T-helper 1 cell treated with Interleukin-12 subunit alpha and Interleukin-12 subunit beta and Interleukin-4 antibody, amounts not matched to agents 30 μg/mL and 1 μg/mL, for 36 hours (primary cell): ENCODE measurements around the gene MTRF1L.

Experiments
- H3K27ac Mint-ChIP-seq: one replicate; pipeline ENCODE4 v1.8.0; 2021; ENCODE audit warnings: mild to moderate bottlenecking, mixed read lengths
- H3K27me3 Mint-ChIP-seq: one replicate; pipeline ENCODE4 v1.8.0; 2021; ENCODE audit warnings: low read depth, mixed read lengths
- H3K36me3 Mint-ChIP-seq: one replicate; pipeline ENCODE4 v1.8.0; 2021; ENCODE audit warnings: low read depth, mixed read lengths
- H3K4me1 Mint-ChIP-seq: one replicate; pipeline ENCODE4 v1.8.0; 2021; ENCODE audit warnings: low read depth, mixed read lengths
- H3K4me3 Mint-ChIP-seq: one replicate; pipeline ENCODE4 v1.8.0; 2021; ENCODE audit warnings: mild to moderate bottlenecking, moderate library complexity, mixed read lengths
- H3K9me3 Mint-ChIP-seq: one replicate; pipeline ENCODE4 v1.8.0; 2021; ENCODE audit warnings: mixed read lengths

The MTRF1L gene, protein sequence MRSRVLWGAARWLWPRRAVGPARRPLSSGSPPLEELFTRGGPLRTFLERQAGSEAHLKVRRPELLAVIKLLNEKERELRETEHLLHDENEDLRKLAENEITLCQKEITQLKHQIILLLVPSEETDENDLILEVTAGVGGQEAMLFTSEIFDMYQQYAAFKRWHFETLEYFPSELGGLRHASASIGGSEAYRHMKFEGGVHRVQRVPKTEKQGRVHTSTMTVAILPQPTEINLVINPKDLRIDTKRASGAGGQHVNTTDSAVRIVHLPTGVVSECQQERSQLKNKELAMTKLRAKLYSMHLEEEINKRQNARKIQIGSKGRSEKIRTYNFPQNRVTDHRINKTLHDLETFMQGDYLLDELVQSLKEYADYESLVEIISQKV

DNA sequence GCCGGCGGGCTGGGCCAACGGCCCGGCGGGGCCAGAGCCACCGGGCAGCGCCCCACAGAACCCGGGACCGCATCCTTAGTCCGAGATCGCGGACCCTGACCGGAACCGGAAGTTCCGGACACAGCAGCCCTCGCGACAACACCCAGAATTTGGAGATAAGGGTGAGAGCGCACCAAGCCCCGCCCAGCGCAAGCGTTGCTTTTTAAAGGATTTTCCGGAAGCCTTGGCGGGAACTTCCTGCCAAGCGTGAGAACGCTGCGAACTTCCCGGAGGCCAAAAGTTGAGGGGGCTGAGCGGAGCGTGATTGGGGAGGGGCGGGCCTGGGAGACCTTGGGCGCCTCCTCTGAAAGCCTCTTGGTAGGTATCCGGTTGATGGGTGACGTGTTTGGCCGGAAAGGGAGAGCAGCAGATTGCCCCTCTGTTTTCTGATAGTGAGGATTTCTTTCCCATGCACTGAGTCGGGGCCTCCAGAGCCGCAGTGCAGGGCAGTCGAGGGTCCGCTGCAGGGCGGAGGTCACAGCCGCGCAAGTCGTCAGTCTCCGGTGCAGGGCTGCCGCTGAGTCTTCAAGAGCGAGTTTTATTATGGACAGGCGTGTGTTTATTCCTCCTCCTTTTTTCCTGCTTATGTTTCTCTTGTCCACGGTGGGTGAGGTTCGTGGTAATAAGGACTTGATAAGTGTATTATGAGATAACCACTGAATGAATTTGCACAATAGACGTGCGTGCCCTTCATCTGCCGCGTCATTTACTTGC is at the start of gene MTRF1L:
Gene MTRF1L, minus strand, starts transcription at position 97 of the 753 bp plus-strand sequence. Its CDS starts 24 bp downstream, at position 73.
- Mint-ChIP-seq H3K27ac (peak within 1 kb of the TSS; percentile 94), H3K27me3 (peaks cover 25% of the 10 kb centered on the region), H3K9me3 (peaks cover 3% of the 10 kb centered on the region), H3K36me3 (peaks cover 23% of the 10 kb centered on the region), H3K4me1 (peaks cover 34% of the 10 kb centered on the region), H3K4me3 (peak within 1 kb of the TSS; percentile 93)

DNA sequence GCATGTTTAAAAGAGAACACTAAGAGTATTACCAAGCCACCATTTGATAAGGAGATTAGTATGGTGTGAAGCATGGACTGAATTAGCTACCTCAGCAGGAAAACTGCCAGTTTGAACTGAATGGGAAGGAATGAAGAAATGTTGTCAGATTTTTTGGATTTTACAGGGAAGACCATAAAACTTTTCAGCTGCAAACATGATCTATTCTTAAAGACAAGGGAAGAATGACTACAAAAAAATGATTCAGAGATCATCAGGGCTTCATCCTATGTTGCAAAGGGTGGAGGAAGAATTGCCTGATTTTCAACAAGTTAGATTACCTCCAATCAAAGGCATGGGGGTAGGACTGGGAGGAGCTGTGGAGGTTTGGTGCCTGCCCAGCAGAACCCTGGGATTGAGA is 49.3 kb upstream of the MTRF1L start:
- no peaks in the 10 kb centered on the region for H3K9me3 Mint-ChIP-seq
- H3K27ac Mint-ChIP-seq: no peak overlapping the region
- H3K27me3 Mint-ChIP-seq: peaks cover 4% of the 10 kb centered on the region
- no peaks in the 10 kb centered on the region for H3K4me1 Mint-ChIP-seq
- H3K4me3 Mint-ChIP-seq: no peak overlapping the region
- H3K36me3 Mint-ChIP-seq: no peaks in the 10 kb centered on the region

DNA sequence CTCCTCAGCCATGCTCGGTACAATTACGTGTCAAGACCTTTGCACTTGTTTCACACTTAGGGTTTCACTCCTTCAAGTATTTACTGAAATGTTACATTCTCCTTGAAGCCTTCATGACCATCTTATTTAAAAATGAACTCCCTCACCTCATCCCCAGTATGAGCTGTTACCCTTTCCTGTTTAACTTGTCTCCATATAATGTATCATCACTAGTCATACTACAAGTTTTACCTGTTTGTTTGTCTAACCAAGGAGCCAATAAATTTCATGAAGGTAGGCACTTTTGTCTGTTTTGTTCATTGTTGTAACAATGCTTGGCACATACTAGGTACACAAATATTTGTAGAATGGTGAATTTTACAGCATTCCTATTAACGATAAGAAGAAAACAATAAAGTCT is 46.1 kb upstream of the MTRF1L start:
- Mint-ChIP-seq H3K27ac (no peak overlapping the region), H3K36me3 (no peaks in the 10 kb centered on the region), H3K9me3 (no peaks in the 10 kb centered on the region), H3K4me3 (no peak overlapping the region), H3K4me1 (no peaks in the 10 kb centered on the region), H3K27me3 (peaks cover 4% of the 10 kb centered on the region)

DNA sequence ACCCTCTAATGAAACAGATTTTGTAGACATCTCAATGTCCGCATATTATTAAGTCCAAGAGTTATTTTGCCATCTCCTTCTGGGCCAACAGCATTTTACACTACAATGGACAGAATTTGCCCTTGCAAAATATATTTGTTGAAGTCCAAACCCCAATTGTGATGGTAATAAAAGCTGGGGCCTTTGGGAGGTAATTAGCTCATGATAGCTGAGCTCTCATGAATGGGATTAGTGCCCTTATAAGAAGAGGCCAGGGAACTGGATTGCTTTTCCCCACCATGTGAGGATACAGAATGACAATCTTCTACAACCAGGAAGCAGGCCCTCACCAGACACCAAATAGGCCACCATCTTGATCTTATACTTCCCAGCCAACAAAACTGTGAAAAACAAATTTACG is 44.9 kb upstream of the MTRF1L start:
- H3K27me3 Mint-ChIP-seq: peaks cover 4% of the 10 kb centered on the region
- no peak overlapping the region for H3K4me3 Mint-ChIP-seq
- no peaks in the 10 kb centered on the region for H3K36me3 Mint-ChIP-seq
- H3K27ac Mint-ChIP-seq: no peak overlapping the region
- H3K9me3 Mint-ChIP-seq: no peaks in the 10 kb centered on the region
- H3K4me1 Mint-ChIP-seq: no peaks in the 10 kb centered on the region

DNA sequence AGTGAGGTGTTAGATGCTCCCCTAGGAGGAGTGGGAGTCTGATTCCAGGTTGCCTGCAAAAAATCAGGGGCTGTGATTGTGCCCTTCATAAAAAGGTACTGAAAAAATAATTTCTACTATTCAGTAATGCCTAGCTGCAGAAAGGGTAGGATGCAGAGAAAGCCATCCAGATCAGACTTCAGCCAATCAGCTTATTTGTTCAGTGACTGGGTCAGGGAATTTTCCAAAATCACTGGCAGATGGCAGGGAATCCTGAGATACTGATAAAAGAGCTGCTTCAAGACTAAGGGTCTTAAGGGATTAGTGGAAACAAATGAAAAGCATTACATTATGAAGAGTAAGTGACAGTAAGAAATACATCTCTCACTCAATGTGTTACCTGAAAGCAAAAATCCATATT is 42.8 kb upstream of the MTRF1L start:
- Mint-ChIP-seq H3K4me1 (no peaks in the 10 kb centered on the region), H3K4me3 (no peak overlapping the region), H3K9me3 (no peaks in the 10 kb centered on the region), H3K27ac (no peak overlapping the region), H3K27me3 (no peaks in the 10 kb centered on the region), H3K36me3 (no peaks in the 10 kb centered on the region)

DNA sequence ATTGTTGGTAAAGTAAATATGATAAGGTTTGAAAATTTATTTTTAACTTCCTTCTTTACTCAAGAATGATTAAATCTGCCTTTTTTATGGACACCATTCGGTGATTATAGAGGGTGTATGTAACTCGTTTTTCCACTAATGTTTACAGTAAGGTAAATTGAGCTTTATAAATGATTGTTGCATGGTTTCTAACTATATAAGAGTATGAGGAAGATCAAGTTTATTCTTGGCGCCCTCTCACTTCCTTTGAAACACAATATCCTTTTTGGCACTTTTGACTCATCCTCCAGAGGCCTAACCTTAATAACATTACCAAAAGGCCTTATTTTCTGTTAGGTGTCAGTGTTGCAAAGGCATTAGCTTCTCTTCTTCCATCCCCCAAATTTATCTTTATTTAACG is 41.8 kb upstream of the MTRF1L start:
- Mint-ChIP-seq H3K27ac (no peak overlapping the region), H3K4me3 (no peak overlapping the region), H3K36me3 (no peaks in the 10 kb centered on the region), H3K4me1 (no peaks in the 10 kb centered on the region), H3K27me3 (no peaks in the 10 kb centered on the region), H3K9me3 (no peaks in the 10 kb centered on the region)

- H3K27ac Mint-ChIP-seq: no peak overlapping the region
- H3K9me3 Mint-ChIP-seq: no peaks in the 10 kb centered on the region
- H3K27me3 Mint-ChIP-seq: no peaks in the 10 kb centered on the region
- H3K36me3 Mint-ChIP-seq: no peaks in the 10 kb centered on the region
- H3K4me3 Mint-ChIP-seq: no peak overlapping the region
- H3K4me1 Mint-ChIP-seq: no peaks in the 10 kb centered on the region
Measured at GRCh38 chr6:153043719-153044118, 41.2 kb upstream of the MTRF1L start.

- no peaks in the 10 kb centered on the region for H3K4me1 Mint-ChIP-seq
- H3K9me3 Mint-ChIP-seq: no peaks in the 10 kb centered on the region
- H3K36me3 Mint-ChIP-seq: no peaks in the 10 kb centered on the region
- H3K27ac Mint-ChIP-seq: no peak overlapping the region
- no peak overlapping the region for H3K4me3 Mint-ChIP-seq
- H3K27me3 Mint-ChIP-seq: peaks cover 3% of the 10 kb centered on the region
Measured at GRCh38 chr6:153038378-153039057, 36.0 kb upstream of the MTRF1L start.

DNA sequence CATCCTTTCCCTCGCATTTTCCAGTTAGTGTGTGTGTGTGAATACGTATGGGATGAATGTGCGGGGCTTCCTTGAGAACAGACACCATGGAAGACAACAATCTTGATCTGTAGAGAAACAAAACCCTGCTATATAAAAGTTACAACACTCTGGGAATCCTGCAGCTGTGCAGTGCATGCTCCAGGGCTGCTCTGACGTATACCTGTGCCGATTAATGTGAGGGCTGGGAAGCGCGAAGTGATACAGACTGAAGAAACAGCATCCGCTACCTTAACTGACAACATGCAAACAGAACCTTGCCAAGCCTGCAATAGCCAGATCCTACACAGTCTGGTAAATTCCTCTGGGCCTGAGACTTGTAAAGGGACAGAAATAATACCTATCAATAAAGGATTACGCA is 31.6 kb upstream of the MTRF1L start:
- Mint-ChIP-seq H3K4me1 (no peaks in the 10 kb centered on the region), H3K27me3 (peaks cover 15% of the 10 kb centered on the region), H3K4me3 (no peak overlapping the region), H3K36me3 (no peaks in the 10 kb centered on the region), H3K27ac (no peak overlapping the region), H3K9me3 (no peaks in the 10 kb centered on the region)

DNA sequence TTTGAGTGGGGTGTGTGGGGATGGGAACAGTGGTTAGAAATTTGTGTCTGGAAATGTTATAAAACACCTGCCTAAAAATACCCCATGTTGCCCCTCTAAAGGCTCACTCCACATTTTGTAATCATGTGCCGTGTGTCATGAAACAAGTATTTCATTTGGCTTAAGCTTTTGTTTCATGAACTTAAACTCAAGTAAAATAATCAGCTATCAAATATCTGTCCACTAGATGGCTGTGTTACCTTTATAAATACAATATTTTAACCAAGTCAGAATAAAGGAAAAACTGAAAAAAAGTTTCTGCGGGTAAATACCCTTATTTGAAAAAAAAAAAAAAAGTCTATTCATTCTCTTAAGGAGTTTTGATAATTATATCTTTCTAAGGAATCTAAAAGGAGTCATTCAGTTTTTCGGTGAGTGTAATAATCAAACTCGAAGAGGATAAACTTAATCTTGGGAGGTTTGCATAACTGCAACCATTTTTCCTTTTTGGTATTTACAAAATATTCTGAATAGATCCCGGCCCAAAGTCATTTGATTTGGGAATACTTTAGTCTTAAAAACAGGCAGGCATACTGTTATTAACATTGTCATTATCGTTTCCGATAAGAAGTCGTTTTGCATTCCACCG is 29.9 kb upstream of the MTRF1L start:
- no peaks in the 10 kb centered on the region for H3K9me3 Mint-ChIP-seq
- no peak overlapping the region for H3K27ac Mint-ChIP-seq
- no peaks in the 10 kb centered on the region for H3K36me3 Mint-ChIP-seq

DNA sequence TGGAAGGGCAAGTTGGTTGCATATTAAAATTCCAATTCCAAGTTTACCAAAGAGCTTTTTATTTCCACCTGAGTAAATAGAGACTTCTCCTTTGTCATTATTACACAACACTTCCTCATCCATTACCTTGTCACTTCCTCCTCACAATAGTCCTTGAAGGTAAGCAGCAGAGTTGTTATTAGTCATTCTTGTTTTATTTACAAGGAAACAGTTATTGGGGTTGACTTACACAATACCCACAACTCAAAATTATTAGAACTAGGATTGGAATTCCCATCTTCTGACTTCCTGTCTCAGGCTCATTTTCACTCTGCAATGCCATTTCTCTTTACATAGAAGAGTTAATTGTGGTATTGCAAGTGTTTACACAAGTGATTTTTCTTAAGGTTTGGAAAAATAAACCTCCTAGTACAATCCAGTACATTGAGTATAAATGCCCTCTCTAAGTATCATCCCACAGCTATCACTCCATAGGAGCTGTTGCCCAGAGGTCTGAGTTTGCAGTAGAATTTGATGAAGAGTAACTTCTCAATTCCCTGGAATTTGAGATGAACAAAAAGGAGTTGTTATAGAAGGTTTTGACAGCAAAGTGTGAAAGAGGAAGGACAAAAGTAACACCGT is 28.9 kb upstream of the MTRF1L start:
- no peak overlapping the region for H3K4me3 Mint-ChIP-seq
- H3K9me3 Mint-ChIP-seq: no peaks in the 10 kb centered on the region
- H3K27me3 Mint-ChIP-seq: peaks cover 11% of the 10 kb centered on the region
- no peaks in the 10 kb centered on the region for H3K36me3 Mint-ChIP-seq
- H3K27ac Mint-ChIP-seq: no peak overlapping the region
- no peaks in the 10 kb centered on the region for H3K4me1 Mint-ChIP-seq

More for the DNA sequence above, 29.9 kb upstream of the MTRF1L start:
- no peak overlapping the region for H3K4me3 Mint-ChIP-seq
- no peaks in the 10 kb centered on the region for H3K4me1 Mint-ChIP-seq
- H3K27me3 Mint-ChIP-seq: peaks cover 11% of the 10 kb centered on the region

GRCh38 chr6:153028963-153029362 is 26.5 kb upstream of the MTRF1L start:
- Mint-ChIP-seq H3K4me1 (no peaks in the 10 kb centered on the region), H3K4me3 (no peak overlapping the region), H3K36me3 (no peaks in the 10 kb centered on the region), H3K27ac (no peak overlapping the region), H3K27me3 (peaks cover 22% of the 10 kb centered on the region), H3K9me3 (no peaks in the 10 kb centered on the region)

- Mint-ChIP-seq H3K27me3 (peaks cover 24% of the 10 kb centered on the region), H3K9me3 (no peaks in the 10 kb centered on the region), H3K36me3 (no peaks in the 10 kb centered on the region), H3K4me1 (no peaks in the 10 kb centered on the region), H3K4me3 (no peak overlapping the region), H3K27ac (no peak overlapping the region)
Measured at GRCh38 chr6:153028286-153028685, 25.8 kb upstream of the MTRF1L start.

DNA sequence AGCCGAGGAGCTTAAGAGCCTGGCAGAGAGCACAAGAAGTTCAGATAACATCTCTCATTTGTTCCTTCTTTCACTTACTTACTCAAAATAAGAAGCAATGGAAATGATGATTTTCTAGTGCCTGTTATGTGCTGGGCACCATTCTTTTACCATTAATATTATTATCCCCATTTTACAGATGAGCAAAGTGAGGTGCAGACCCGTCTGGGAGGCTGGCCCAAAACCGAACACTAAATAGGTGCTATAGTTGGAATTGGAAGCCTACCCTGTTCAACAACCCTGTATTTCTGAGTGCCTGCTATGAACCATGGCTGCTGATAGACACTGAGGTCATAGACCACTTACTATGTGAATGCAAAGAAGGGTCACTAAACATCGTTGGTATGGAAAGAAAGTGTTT is 25.0 kb upstream of the MTRF1L start:
- H3K9me3 Mint-ChIP-seq: no peaks in the 10 kb centered on the region

More for the DNA sequence above, 25.0 kb upstream of the MTRF1L start:
- H3K4me3 Mint-ChIP-seq: no peak overlapping the region
- no peaks in the 10 kb centered on the region for H3K4me1 Mint-ChIP-seq
- H3K27ac Mint-ChIP-seq: no peak overlapping the region
- peaks cover 30% of the 10 kb centered on the region for H3K27me3 Mint-ChIP-seq
- no peaks in the 10 kb centered on the region for H3K36me3 Mint-ChIP-seq
